Effector CD8-positive, alpha-beta T cell (primary cell): ENCODE results near the gene PRPF40A.

Source experiments
- DNase-seq: peaks from one replicate; lab custom pipeline; 2025; lab: John Stamatoyannopoulos, UW

The PRPF40A gene

GRCh38 chr2:152651834-152652233 is 65.4 kb downstream of the PRPF40A start:
- no peak for DNase-seq

DNA sequence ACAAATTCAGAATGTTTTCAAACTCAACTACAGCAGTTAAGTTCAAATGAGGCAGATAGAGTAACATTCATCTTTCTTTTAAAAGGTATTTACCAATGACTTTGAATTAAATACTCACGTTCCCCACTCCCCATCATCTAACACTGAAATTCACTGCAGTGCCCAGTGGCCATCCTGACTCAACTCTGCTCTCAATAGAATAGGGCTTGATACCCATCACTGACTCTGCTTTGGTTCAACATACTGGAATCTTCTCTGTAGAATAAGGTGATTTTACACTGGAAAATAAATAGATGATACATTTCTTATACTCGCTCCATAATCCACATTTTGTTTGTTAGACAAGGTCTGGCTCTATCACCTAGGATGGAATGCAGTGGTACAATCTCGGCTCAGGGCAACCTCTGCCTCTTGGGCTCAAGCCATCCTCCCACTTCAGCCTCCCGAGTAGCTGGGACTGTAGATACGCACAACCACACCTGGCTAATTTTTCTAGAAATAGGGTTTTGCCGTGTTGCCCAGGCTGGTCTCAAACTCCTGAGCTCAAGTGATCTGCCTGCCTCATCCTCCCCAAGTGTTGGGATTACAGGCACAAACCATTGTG is 66.4 kb downstream of the PRPF40A start:
- DNase-seq, result no peak

DNA sequence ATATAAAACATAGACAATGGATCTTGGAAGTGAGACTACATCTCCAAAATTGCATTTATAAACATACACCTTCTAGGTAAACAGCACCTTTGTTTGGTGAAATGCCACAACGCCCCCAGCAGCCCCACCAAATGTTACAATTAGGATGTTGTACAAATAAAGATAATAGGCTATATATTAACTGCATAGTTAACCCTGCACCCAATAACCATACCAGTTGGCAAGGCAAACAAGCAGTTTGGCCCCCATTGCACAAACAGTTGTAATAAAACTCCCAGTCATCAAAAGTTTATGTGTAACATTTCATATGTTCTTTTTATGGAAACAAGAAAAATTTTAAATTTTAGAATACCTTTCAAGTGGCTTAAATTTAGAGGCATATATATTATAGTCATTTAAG is 67.3 kb downstream of the PRPF40A start:
- DNase-seq, result no peak

- no peak for DNase-seq
Measured at GRCh38 chr2:152648336-152648735, 68.9 kb downstream of the PRPF40A start.

GRCh38 chr2:152647552-152647951 is 69.7 kb downstream of the PRPF40A start:
- no peak for DNase-seq

DNA sequence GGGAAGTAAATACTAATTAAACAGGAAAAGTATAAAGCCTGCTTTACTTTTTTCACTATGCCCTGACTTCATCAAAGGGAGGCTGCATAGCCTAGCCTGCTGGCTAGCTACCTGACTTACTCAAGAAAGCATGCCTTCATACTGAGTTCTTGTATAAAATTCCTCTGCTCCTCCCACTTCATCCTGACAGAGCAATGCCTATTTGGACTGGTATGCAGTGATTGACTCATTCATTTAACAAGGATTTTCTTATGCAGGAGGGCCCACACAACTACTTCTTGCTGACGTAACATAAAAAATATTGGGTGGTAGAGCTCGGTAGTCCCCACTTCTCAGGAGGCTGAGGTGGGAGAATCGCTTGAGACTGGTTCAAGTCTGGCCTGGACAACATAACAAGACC is 70.5 kb downstream of the PRPF40A start:
- no peak for DNase-seq

DNA sequence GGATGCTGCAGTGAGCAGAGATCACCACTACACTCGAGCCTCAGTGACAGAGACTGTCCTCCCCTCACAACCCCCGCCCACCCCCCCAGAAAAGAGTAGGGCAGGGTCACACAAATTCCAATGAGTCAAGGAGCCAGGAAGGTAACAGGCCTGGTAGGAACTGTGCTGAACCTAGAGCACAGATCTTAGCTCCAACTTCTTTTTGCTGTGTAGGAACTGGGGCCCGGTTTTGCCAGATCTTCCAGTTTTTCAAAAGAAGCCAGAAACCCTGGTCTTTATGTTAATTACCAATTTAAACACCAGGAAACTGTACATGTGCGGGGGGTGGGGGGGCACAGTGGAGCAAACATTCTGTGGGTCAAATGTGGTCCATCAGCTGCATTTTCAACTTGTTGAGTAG is 71.0 kb downstream of the PRPF40A start:
- no peak for DNase-seq

- DNase-seq, result no peak
Measured at GRCh38 chr2:152644189-152644873, 72.9 kb downstream of the PRPF40A start.

DNA sequence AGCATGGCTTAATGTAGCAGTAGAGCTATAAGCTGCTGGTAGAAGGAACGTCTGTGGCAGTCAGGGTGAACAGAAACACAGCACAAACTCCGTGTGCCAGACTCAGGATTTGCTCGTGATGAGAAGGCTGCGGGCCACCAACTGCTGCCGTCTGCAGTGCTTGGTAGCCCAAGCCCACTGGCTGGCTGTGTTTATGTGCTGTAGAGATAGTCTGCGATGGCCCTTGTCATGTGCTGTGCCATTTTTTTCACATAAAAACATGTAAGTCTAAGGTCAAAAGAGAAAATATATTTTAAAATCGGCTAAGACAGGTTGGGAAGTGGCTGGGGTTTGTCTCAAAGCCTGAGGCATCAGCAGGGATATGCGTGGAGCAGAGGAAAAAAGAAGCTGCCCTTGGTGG is 78.7 kb downstream of the PRPF40A start:
- DNase-seq, result no peak

GRCh38 chr2:152638056-152638455 is 79.2 kb downstream of the PRPF40A start:
- DNase-seq, result no peak

DNA sequence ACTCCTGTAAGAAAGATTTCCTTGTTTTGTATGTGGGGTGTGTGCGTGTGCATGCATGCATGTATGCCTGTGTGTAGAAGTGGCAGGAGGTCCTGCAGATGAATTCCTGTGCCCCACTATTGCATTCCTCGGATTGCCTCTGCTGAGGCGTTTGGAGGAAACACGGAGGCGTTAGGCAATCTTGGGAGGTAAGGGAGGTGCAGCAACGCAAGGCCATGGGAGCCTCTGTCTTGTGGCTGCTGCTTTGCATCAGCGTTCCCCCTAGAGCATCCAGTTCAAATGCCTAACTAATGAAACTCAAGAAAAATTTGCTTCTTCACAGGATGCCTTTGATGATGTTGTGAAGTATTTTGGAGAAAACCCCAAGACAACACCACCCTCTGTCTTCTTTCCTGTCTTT is 80.0 kb downstream of the PRPF40A start:
- no peak for DNase-seq

GRCh38 chr2:152635635-152636298 is 81.5 kb downstream of the PRPF40A start:
- peak; percentile 42 for DNase-seq

DNA sequence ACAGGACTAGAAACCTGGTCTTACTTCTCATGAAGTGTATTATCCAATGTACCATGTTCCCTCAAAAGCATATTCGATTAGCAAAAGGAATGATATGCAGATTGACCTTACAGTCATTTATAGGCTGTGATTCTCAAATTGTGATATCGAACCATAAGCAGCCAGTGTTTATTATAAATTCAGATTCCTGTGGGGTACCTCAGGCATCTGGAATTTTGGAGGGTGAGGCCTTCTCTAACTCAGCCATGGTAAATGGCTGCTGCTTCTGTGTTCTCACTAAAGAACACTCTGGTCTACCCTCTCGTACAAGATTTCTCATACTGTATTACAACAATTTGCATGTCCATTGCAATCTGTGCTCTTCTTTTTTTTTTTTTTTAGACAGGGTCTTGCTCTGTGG is 84.5 kb downstream of the PRPF40A start:
- DNase-seq, result no peak

- no peak for DNase-seq
Measured at GRCh38 chr2:152630466-152630865, 86.8 kb downstream of the PRPF40A start.

- DNase-seq, result no peak
Measured at GRCh38 chr2:152629202-152629601, 88.1 kb downstream of the PRPF40A start.

GRCh38 chr2:152627351-152627957 is 89.8 kb downstream of the PRPF40A start:
- no peak for DNase-seq

DNA sequence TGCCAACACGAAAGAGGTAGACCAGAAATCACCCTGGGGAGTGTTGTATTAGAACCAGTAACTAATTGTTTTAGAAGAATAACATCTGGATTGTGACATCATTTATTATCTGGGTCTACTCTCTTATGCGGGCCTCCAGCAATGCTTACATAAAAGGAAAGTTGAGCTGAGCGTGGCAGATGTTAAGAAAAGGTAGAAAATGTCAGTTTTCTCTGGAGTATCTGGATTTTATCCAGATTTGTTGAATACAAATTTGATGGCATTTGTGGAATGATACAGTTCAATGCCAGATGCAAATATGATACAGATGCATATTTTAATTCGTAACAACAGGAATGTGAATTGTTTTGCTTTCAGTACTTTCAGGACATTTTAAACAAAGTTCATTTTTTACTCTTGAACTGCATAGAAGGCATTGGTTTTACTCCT is 90.3 kb downstream of the PRPF40A start:
- no peak for DNase-seq

DNA sequence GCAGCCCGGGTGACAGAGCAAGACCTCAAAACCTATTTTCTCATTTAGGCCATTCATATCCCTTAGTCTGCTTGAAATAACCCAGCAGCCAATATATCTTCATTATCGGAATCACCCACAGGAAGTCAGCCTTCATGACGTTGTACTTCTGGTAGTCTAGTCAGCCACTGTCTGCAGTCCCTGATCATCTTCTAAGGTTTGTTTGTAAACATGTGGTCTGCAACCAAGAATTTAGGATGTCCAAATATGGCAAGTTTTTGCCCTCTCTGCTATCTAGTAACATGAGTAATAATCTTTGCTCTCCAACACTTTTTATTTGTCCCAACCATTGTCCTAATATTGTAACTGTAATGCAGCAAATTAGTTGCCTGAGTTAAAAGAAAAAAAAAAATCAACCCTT is 92.5 kb downstream of the PRPF40A start:
- no peak for DNase-seq

GRCh38 chr2:152623775-152624174 is 93.5 kb downstream of the PRPF40A start:
- no peak for DNase-seq

DNA sequence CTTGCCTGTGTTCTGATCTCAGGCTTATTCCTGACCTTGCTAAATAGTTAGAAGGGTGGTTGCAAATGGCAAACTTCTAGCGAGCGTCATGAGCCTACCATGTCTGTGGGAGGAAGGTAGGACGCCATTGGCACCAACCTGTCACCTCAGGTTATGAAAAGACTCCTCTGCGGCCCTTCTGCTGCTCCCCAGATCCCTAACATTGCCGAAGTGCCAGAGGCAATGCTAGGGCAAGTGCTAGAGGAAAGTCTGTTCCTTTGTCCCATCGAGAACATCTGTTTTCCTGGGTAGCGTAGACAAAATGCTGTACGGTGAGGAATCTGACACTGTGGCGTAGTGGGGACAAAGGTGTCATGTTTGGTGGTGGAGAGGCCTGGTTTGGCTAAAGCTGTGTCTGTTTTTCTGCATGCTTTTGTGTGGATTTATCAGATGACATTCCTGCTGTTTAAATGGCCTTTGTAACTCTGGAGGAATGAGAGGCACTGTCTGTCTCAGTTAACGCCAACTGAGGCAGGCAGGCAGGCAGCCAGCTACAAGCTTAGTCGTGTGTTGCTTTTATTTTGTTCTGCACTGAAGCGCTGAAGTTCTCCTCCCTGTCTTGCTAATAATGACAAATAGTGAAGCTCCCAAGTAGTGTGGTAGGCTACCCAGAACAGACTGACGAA is 94.1 kb downstream of the PRPF40A start:
- DNase-seq, result no peak

DNA sequence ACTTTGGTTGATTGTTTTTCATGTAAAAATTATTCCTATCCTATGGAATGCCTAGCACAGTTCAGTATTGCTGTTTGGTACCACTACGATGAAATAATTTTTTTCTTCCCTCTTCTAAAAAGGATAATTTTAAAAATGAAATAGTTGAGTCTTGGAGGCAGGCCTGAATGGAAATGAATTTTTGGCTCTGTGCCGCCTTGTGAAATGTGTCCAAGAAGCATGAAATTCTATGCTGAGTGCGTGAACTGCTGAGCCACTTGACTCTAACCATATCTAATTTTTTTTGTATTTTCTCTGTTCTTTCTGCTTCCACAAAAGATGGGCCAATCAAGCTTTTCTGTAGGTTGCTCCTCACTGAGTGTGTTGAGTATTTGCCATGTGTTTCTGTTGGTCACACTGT is 95.0 kb downstream of the PRPF40A start:
- DNase-seq, result no peak

DNA sequence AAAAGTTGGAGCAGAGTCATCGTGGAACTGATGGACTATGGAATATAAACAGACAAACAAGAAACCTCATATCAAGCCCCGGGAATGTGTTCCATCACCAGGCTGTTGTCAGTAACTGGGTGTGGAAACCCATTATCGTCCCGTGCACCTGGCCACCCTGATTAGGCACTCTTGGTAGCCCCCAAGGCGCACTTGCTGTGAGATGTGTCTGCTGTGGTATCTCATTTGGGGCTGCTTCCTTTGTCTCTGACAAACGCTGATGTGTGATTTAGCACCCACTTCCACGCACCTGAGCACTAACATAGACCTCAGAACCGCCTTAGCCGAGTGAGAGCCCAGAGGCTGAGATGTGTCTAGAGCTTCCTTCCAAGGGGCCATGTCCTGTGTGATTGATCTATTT is 96.3 kb downstream of the PRPF40A start:
- no peak for DNase-seq
